GM18951 (cell line): ENCODE data around the gene BMP6.

Experiments
- POLR2A ChIP-seq: IDR thresholded peaks from 4 replicates; pipeline ENCODE4 v1.6.1; 2011; ENCODE audit warnings: mild to moderate bottlenecking; ENCODE audit not compliant: insufficient read length, insufficient read depth; ENCODE audit errors: extremely low read depth
- in situ Hi-C: fragments of 300-500 bp; cut with MboI; formaldehyde crosslinking; loops from one replicate; pipeline ENCODE4 v1.12.0; 2022; ENCODE audit warnings: low sequenced_read_pairs, mixed read lengths, inconsistent platforms; ENCODE audit not compliant: unreplicated experiment

BMP6 gene

GRCh38 chr6:7726416-7727085 is 652 bp downstream of the BMP6 start:
- no peak for TF ChIP-seq POLR2A
- in situ Hi-C loops = loop anchor here (10.0 kb wide), 1 partner anchor 258 kb away; no protein-coding TSS in a partner anchor

DNA sequence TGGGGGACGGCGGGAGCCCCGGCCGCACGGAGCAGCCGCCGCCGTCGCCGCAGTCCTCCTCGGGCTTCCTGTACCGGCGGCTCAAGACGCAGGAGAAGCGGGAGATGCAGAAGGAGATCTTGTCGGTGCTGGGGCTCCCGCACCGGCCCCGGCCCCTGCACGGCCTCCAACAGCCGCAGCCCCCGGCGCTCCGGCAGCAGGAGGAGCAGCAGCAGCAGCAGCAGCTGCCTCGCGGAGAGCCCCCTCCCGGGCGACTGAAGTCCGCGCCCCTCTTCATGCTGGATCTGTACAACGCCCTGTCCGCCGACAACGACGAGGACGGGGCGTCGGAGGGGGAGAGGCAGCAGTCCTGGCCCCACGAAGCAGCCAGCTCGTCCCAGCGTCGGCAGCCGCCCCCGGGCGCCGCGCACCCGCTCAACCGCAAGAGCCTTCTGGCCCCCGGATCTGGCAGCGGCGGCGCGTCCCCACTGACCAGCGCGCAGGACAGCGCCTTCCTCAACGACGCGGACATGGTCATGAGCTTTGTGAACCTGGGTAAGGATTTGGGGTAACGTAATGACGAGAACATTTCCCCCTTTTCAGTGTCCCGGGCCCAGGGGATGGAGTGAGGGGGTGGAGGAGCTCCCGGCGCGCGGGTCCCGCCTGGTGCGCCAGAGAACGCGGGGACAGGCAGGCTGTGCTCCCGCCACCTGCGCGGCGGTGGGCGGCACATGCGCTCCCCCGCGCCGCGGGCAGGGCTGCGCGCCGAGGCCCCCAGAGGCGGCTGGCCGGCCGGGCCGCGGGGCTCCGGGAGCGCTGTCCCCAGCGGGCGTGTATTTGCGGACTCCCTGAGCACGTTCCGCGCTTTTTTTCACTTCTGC is 1.4 kb downstream of the BMP6 start:
- TF ChIP-seq POLR2A = no peak
- in situ Hi-C loops = loop anchor here (10.0 kb wide), 1 partner anchor 257 kb away; no protein-coding TSS in a partner anchor

- TF ChIP-seq POLR2A = no peak
- in situ Hi-C loops = loop anchor here (10.0 kb wide), 1 partner anchor 257 kb away; no protein-coding TSS in a partner anchor
Measured at GRCh38 chr6:7727946-7728854, 2.3 kb downstream of the BMP6 start.

GRCh38 chr6:7728855-7729590 is 3.1 kb downstream of the BMP6 start:
- no peak for TF ChIP-seq POLR2A
- in situ Hi-C loops = loop anchor here (10.0 kb wide), 1 partner anchor 256 kb away; no protein-coding TSS in a partner anchor

- TF ChIP-seq POLR2A = no peak
- in situ Hi-C loops = no loop called here
Measured at GRCh38 chr6:7730001-7730783, 4.3 kb downstream of the BMP6 start.

- in situ Hi-C loops = no loop called here
- TF ChIP-seq POLR2A = no peak
Measured at GRCh38 chr6:7730784-7731227, 4.9 kb downstream of the BMP6 start.

- in situ Hi-C loops = no loop called here
- TF ChIP-seq POLR2A = no peak
Measured at GRCh38 chr6:7731294-7731693, 5.4 kb downstream of the BMP6 start.

DNA sequence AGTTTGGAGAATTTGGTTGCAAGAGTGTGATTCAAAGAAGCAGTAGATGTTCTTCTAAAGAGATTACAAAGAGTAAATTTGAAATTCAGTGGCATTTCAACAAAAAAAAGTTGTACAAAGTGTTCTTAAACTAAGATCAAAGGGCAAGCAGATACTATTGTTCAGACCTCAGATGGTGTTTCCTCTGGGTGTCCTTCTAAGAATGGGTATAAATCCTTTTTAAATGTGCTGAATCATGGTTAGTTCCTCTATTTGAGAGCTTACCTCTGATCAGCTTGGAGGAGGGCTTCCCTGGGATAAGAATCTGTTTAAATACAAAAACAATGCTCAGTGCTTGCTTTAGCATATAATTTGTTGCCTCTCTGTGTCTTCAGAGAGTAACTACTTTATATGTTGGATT is 6.3 kb downstream of the BMP6 start:
- no peak for TF ChIP-seq POLR2A
- in situ Hi-C loops = no loop called here

GRCh38 chr6:7734707-7735383 is 8.9 kb downstream of the BMP6 start:
- no peak for TF ChIP-seq POLR2A
- in situ Hi-C loops = no loop called here

GRCh38 chr6:7737106-7737505 is 11.2 kb downstream of the BMP6 start:
- in situ Hi-C loops = no loop called here
- no peak for TF ChIP-seq POLR2A

DNA sequence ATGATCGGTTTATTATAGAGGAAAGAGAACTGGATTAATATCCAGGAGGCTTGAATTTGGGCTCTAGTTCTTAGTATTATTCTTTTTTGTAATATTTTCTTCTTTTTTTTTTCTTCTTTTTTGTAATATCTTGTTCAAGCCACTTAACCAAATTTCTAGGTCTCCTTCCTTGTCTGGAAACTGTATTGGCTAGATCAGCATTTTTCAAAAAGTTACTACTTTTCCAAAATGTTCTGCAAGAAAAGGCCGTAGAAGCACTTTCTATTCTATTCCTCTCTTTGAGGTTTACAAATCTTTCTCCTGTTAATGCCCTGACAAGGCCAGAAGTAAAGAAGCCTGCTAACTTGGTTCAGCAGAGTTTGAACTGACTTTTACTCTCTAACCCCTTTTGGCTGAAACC is 12.0 kb downstream of the BMP6 start:
- TF ChIP-seq POLR2A = no peak
- in situ Hi-C loops = no loop called here

GRCh38 chr6:7742223-7742785 is 16.4 kb downstream of the BMP6 start:
- TF ChIP-seq POLR2A = no peak
- in situ Hi-C loops = no loop called here
